ENCODE results near the gene ERCC1.

ERCC1 gene

GRCh38 chr19:45358213-45358792 is 65.4 kb downstream of the ERCC1 start:
- no peak for DNase-seq

DNA sequence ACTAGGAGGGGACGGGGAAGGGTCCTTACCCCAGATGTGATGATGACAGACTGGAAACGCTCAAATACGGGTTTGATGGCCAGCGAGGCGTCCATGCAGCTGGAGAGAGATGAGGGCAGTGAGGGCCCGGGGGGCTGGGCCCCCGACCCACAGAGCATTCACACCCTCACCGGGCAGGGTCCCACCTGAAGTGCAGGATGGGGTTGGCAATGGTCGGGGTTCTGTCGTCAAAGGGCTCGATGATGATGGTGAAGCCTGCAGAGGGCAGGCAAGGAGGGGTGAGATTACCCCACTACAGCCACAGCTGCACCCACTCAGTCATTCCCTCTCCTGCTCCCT is 66.3 kb downstream of the ERCC1 start:
- DNase-seq, result no peak
